Stimulated activated CD4-positive, alpha-beta T cell treated with anti-CD3 and anti-CD28 coated beads, Interleukin-12 subunit alpha, Interleukin-12 subunit beta, amount 100 ng/mL, for 24 hours (primary cell): ENCODE results near the gene ALPI.

ENCODE experiments used
- DNase-seq, 2 experiments: peaks; one replicate each; pipeline ENCODE4 v3.0.0-alpha.2; 2020; ENCODE audit warnings: low read depth in 2 of 2

Gene ALPI

GRCh38 chr2:232498452-232498851 lies 42.5 kb downstream of the ALPI start:
- no peak for DNase-seq

DNA sequence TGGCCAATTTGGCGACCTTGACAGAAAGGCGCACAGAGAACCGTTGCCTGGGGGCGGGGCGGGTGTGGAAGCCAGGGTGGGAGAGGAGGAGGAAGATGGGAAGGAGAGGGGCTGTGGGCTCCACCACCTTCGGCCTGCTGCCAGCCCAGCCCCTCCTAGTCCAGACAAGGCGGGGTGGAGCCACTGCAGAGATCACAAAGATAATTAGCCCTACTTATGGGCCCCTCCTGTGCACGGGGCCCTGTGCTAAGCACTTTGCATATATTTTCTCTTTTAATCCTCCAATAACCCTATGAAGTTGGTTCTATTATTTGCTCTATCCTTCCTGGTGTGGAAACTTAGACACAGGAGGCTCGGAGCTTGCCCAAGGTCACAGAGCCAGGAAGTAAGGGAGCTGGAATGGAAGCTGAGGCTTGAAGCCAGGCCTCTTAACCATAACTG lies 45.4 kb downstream of the ALPI start:
- no peak for DNase-seq

DNA sequence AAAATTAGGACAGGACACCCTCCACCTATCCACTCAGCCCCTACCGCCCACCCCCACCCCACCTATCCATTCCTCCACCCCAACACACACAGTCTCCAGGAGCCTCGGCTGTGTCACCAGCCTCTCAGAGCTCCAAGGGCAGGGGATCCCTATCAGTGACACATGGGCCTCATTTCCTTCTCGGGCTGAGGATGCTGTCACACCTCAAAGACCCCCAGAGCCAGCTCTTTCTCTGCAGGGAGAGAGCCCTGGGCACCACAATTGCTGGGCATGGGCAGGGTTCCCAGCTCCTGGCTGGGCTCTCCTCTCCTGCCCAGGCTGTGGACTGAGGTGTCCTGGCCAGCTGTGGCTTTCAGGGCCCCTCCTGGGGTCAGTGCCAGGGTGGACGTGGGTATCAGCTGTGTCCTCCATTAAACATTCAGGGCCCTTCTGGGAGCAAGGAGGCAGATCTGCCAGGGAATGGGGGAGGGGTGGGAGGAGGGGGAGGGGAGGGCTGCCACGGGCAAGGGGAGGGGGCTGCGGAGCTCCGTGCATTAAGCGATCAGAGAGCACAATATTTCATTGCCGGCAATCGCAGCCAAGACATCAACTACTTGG lies 45.9 kb downstream of the ALPI start:
- no peak for DNase-seq

- no peak for DNase-seq
These were observed 46.6 kb downstream of the ALPI start for GRCh38 chr2:232502511-232502910.

DNA sequence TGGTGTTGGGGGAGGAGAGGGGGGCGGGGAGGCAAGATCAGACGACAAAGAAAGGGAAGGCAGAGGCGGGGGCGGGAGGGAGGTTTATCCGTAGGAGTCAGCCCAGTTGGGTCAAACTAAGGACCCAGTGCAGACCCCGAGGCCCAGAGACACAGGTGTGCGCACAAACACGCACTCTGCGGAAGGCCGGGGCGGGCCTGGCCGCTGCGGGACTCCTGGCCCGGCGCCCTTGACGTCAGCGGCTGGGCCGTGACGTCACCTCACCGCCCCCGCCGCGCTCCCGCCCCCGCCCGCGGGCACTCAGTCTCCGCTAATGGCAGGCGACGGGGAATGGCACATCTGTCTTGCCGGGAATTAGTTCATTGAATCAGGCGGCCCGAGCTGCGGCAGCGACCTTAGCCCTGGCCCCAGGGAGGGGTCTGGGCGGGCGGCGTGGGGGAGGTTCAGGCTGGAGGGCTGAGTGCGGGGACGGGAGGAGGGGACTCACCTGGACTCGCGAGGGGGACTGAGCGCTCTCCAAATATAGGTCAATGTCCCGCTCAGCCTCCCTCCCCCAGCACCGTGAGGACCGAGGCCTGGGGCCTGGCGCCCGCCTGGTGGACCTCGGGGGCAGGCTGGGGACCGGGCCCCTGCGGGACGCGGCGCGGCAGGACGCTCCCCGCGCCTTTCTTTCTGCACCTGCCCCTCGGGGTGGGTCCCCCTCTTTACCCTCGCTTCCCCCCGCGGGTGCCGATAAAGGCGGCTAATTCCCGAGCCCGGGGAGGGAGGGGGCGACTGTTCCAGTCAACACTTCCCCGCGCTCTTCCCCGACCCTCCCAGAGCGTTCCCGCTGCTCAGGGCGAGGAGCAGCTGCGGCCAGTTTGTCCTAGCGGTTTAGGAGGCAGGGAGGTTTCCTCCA lies 47.2 kb downstream of the ALPI start:
- no peak for DNase-seq

DNA sequence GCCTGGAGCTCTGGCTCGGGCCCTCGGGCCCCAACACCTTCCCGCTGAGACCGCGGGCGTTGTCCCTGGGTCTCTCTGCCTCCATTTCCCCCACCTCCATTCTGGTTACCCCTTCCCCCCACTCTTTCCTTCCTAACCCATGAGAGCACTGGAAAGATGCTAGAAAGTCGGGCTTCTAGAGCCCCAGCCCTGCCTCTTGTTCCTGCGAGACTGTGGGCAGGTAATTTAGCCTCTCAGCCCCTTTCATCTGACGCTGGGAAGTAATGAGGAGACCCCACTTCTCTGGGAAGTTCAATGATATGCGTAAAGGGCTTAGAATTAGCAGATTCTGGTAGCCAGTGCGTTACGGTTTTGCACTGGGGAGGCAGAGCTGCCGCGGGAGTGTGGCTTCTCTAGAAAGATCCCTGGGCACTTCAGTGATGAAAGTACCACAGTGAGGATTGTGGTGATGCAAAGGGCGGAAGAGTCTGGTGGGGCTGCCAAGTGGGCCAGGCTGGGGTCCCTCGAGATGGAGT lies 47.9 kb downstream of the ALPI start:
- no peak for DNase-seq

DNA sequence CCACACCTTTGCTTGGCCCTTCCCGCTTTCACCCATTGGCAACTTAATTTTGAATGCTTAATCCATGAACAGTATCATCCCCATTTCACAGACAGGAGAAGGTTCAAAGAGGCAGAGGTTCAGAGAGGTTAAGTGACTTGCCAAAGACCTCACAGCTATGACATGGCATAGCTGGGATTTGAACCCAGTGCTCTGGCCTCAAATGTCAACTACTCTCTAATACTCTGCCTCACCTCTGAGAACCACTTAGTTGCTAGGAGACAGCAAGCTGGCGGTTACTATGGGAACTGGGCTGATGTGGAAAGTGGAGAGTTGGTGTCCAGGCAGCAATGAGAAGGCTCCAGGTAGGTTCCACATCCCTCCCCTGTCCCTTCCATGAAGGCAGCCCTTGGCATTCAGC lies 48.5 kb downstream of the ALPI start:
- no peak for DNase-seq

- no peak for DNase-seq
These were observed 49.9 kb downstream of the ALPI start for GRCh38 chr2:232505856-232506255.

- no peak for DNase-seq
These were observed 50.8 kb downstream of the ALPI start for GRCh38 chr2:232506709-232507108.

DNA sequence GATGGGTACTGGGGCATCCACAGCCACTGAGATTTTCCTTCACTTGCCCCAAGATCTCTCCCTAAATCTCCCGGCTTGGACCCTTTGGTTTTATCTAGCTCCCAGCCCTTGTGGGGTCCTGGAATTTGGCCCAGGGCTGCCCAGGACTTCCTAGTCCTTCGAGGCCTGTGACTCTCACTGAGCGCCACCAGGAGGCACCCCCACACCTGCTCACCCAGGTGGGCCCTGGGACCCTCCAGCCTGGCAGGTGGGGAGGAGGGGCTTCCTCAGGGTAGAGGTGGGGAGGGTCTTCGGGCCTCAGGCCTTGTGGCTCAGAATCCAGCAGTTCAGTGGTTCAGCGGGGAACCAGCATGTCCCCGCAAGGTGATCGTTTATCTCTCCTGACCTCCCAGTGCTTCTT lies 52.3 kb downstream of the ALPI start:
- no peak for DNase-seq
